Breast epithelium (tissue), 4 donors: ENCODE results near the gene COL18A1. TPM values are rescaled to one million over a fixed set of nuclear protein-coding genes. Genes with fewer than 3 reads are reported as not detected.

Experiments
- DNase-seq, 2 donors: peaks; one replicate each; pipeline ENCODE4 v3.0.0-alpha.2; 2019; ENCODE audit warnings: low spot score in 2 of 2
- H3K27ac ChIP-seq, 2 donors: fragments of 200-600 bp; sonication (generic) in 1 of 2; one replicate each; pipeline ENCODE4 v1.5.1; 2016 to 2019; ENCODE audit warnings: mild to moderate bottlenecking in 1 of 2
- H3K27me3 ChIP-seq, 2 donors: fragments of 200-600 bp; sonication (generic) in 1 of 2; one replicate each; pipeline versions ENCODE4 v1.5.1 to v1.6.0; 2017 to 2019; ENCODE audit warnings: control low read depth in 1 of 2, mild to moderate bottlenecking in 1 of 2
- H3K36me3 ChIP-seq: fragments of 200-600 bp; one replicate; pipeline ENCODE4 v1.5.1; 2019
- H3K4me1 ChIP-seq, 2 donors: fragments of 200-600 bp; sonication (generic); one replicate each; pipeline ENCODE4 v1.5.1; 2016 to 2019; ENCODE audit warnings: control low read depth in 1 of 2
- H3K4me3 ChIP-seq, 3 donors: fragments of 200-600 bp; sonication (generic); 1 replicate in 2 of 3; 2 replicates in 1 of 3; pipeline ENCODE4 v1.5.1; 2016 to 2019; ENCODE audit warnings: mild to moderate bottlenecking in 3 of 3, moderate library complexity in 2 of 3
- H3K9me3 ChIP-seq, 2 donors: fragments of 200-600 bp; sonication (generic) in 1 of 2; one replicate each; pipeline ENCODE4 v1.5.1; 2016 to 2019; ENCODE audit warnings: control low read depth in 1 of 2
- POLR2A ChIP-seq: fragments of 450-650 bp; IDR thresholded peaks from one replicate; pipeline ENCODE4 v1.6.1; 2016; ENCODE audit warnings: antibody characterized with exemption, mild to moderate bottlenecking, moderate library complexity
- POLR2AphosphoS5 ChIP-seq, 3 donors: sonication (generic); formaldehyde crosslinking; IDR thresholded peaks; one replicate each; pipeline ENCODE4 v1.6.1; 2017; ENCODE audit warnings: antibody characterized with exemption in 3 of 3
- intact Hi-C: fragments of 100-400 bp; cut with DNase I; formaldehyde crosslinking; loops from one replicate; pipeline ENCODE4 v1.15.1; 2023; ENCODE audit warnings: low total_unique reads
- total RNA-seq, 3 donors: library from RNA; depleted of rRNA; stranded (reverse); fragments of >200 nt; gene quantifications; one replicate each; pipeline ENCODE4 v1.1.0, GENCODE V29; 2016
- TF ChIP-seq, protein P1 (sequence below), 3 donors: fragments of 450-650 bp; IDR thresholded peaks; one replicate each; pipeline ENCODE4 v1.5.1; 2016 to 2017; ENCODE audit warnings: antibody characterized with exemption in 3 of 3, mild to moderate bottlenecking in 3 of 3, moderate library complexity in 3 of 3

The COL18A1 gene
- total RNA-seq, 3 donors from 2014 or later = 48.3 to 62.9 (median 55.8) TPM

DNA sequence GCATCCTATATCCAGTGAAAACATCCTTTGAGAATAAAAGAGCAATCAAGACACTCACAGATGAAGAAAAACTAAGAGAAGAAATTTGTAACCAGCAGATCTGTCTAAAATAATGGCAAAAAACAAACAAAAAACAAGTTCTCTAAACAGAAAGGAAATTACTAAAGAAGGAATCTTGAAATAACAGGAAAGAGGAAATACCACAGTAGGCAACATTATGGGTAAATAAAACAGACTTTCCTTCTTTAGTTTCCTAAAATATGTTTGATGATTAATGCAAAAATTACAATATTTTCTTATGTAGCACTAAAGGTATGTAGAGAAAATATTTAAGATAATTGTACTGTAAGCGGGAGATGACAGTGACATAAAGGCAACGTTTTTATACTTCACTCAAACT, 113.8 kb downstream of the COL18A1 start:
- H3K27me3 ChIP-seq = no peaks in the 10 kb centered on the region
- H3K27ac ChIP-seq = no peak overlapping the region
- TF ChIP-seq POLR2A (no peak), POLR2AphosphoS5 (IDR thresholded peaks at IDR 0.05) (no peak)
- TF ChIP-seq, protein P1, sequence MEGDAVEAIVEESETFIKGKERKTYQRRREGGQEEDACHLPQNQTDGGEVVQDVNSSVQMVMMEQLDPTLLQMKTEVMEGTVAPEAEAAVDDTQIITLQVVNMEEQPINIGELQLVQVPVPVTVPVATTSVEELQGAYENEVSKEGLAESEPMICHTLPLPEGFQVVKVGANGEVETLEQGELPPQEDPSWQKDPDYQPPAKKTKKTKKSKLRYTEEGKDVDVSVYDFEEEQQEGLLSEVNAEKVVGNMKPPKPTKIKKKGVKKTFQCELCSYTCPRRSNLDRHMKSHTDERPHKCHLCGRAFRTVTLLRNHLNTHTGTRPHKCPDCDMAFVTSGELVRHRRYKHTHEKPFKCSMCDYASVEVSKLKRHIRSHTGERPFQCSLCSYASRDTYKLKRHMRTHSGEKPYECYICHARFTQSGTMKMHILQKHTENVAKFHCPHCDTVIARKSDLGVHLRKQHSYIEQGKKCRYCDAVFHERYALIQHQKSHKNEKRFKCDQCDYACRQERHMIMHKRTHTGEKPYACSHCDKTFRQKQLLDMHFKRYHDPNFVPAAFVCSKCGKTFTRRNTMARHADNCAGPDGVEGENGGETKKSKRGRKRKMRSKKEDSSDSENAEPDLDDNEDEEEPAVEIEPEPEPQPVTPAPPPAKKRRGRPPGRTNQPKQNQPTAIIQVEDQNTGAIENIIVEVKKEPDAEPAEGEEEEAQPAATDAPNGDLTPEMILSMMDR (IDR thresholded peaks at IDR 0.05) = no peak
- intact Hi-C loops = no loop called here
- peaks cover 14 to 20% of the 10 kb centered on the region in 2 donors for H3K9me3 ChIP-seq
- H3K4me1 ChIP-seq = peaks cover 0 to 10% of the 10 kb centered on the region in 2 donors
- no peak for DNase-seq
- H3K36me3 ChIP-seq = no peaks in the 10 kb centered on the region
- no peak overlapping the region for H3K4me3 ChIP-seq

DNA sequence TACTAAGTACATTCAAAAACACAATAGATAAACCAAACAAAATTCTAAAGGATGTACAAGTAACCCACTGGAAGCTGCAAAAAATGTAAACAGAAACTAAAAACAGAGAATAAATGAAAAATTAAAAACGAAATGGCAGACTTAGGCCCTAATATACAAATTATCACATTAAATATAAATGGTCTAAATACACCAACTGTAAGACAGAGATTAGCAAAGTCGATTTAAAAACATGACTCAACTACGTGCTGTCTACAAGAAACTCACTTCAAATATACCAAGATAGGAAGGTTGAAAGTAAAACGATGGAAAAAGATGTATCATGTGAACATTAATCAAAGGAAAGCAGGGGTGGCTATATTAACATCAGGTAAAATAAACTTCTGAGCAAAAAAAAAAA, 114.2 kb downstream of the COL18A1 start:
- no peaks in the 10 kb centered on the region for H3K36me3 ChIP-seq
- intact Hi-C loops = no loop called here

DNA sequence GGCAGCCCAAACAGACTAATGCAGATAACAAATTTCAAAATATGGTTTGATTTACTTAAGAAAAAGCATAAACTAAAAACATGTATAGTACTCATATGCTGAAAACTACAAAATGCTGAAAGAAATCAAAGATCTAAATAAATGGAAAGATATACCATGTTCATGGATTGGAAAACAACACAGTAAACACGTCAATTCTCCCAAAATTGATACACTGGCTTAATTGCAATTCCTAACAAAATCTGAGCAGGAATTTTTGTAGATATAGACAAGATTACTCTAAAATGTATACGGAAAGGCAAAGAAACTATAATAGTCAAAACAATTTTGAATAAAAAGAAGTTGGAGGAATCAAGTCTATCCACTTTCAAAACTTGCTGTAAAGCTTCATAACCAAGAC, 116.3 kb downstream of the COL18A1 start:
- DNase-seq = no peak
- TF ChIP-seq POLR2AphosphoS5 (IDR thresholded peaks at IDR 0.05) (no peak), POLR2A (no peak)
- TF ChIP-seq, protein P1 (IDR thresholded peaks at IDR 0.05) = no peak
- Histone ChIP-seq H3K36me3 (no peaks in the 10 kb centered on the region), H3K9me3 (peaks cover 14 to 20% of the 10 kb centered on the region in 2 donors), H3K27ac (no peak overlapping the region), H3K4me1 (no peaks in the 10 kb centered on the region), H3K27me3 (no peaks in the 10 kb centered on the region), H3K4me3 (no peak overlapping the region)
- intact Hi-C loops = no loop called here

More for the DNA sequence above, 114.2 kb downstream of the COL18A1 start:
- Histone ChIP-seq H3K4me3 (no peak overlapping the region), H3K9me3 (peaks cover 14 to 20% of the 10 kb centered on the region in 2 donors), H3K27ac (no peak overlapping the region), H3K4me1 (peaks cover 0 to 6% of the 10 kb centered on the region in 2 donors), H3K27me3 (no peaks in the 10 kb centered on the region)
- TF ChIP-seq POLR2A = no peak
- no peak for TF ChIP-seq POLR2AphosphoS5 (IDR thresholded peaks at IDR 0.05)
- TF ChIP-seq, protein P1 (IDR thresholded peaks at IDR 0.05) = no peak
- no peak for DNase-seq

DNA sequence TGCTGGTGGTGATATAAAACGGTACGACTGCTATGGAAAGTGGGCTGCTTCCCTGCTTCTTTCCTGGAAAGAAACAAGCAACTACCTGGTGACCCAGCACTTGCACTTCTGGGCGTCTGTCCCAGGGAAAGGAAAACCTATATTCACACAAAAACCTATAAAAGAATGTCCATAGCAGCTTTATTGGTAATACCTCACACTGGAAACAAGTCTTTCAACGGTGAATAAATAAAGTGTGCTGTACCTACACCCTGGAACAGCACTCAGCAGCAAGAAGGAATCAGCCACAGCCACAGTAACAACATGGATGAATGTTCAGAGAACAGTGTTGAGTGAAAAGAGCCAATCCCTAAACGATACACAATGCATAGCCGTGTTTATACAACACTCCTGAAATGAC, 117.4 kb downstream of the COL18A1 start:
- Histone ChIP-seq H3K4me3 (no peak overlapping the region), H3K4me1 (no peaks in the 10 kb centered on the region), H3K27ac (no peak overlapping the region), H3K36me3 (no peaks in the 10 kb centered on the region), H3K27me3 (no peaks in the 10 kb centered on the region), H3K9me3 (peaks cover 14 to 20% of the 10 kb centered on the region in 2 donors)
- no peak for DNase-seq
- TF ChIP-seq POLR2A = no peak
- TF ChIP-seq, protein P1 (IDR thresholded peaks at IDR 0.05) = no peak
- no peak for TF ChIP-seq POLR2AphosphoS5 (IDR thresholded peaks at IDR 0.05)
- intact Hi-C loops = no loop called here

DNA sequence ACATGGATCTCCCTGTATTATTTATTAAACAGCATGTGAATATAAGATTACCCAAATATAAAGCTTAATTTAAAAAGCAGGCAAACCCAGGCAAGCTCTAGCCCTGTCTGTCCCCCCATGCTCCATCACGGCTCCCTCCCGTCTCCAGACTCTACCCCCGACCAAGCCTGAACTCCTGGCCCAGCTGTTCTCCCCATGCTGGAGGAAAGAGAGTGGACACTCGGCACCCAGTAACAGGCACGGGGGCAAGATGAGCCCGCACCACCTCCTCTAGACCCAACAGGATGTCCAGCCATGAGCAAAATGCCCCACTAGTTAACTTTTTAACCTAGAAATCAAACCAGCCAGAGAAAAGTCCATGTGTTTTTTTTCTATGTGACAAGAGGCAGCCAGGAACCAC, 118.0 kb downstream of the COL18A1 start:
- H3K4me1 ChIP-seq = no peaks in the 10 kb centered on the region
- H3K36me3 ChIP-seq = no peaks in the 10 kb centered on the region
- peaks cover 14 to 20% of the 10 kb centered on the region in 2 donors for H3K9me3 ChIP-seq
- intact Hi-C loops = no loop called here
- H3K4me3 ChIP-seq = no peak overlapping the region
- peak in 1 of 2 donors; percentile 3 for DNase-seq
- H3K27ac ChIP-seq = no peak overlapping the region
- TF ChIP-seq, protein P1 (IDR thresholded peaks at IDR 0.05) = no peak
- TF ChIP-seq POLR2A = no peak
- no peak for TF ChIP-seq POLR2AphosphoS5 (IDR thresholded peaks at IDR 0.05)
- no peaks in the 10 kb centered on the region for H3K27me3 ChIP-seq
